H1 (cell line): ENCODE results near the gene DACT3. TPM values are rescaled to one million over a fixed set of nuclear protein-coding genes. Genes with fewer than 3 reads are reported as not detected.

ENCODE experiments used
- CHD2 ChIP-seq: IDR thresholded peaks from 2 replicates; pipeline ENCODE4 v1.6.1; 2012; ENCODE audit warnings: low read length, improper control_type of control experiment
- CREB1 ChIP-seq: IDR thresholded peaks from 2 replicates; pipeline ENCODE4 v1.6.1; 2012; ENCODE audit warnings: inconsistent platforms
- SP1 ChIP-seq: IDR thresholded peaks from 2 replicates; pipeline ENCODE4 v1.6.1; 2011; ENCODE audit warnings: low read depth, low read length
- polyA plus RNA-seq, 7 experiments: library from polyadenylated mRNA; depleted of rRNA in 3 of 7; stranded (reverse) in 5 of 7; unstranded in 2 of 7; fragments of >200 nt in 5 of 7; fragments of 200-250 nt in 2 of 7; gene quantifications; 1 replicate in 5 of 7; 2 replicates in 1 of 7; 4 replicates in 1 of 7; pipeline versions ENCODE4 v1.2.1 to v1.2.3, GENCODE V29; 2011 to 2013; ENCODE audit warnings: missing spikeins in 2 of 7, mixed read lengths in 2 of 7
- total RNA-seq: library from RNA; stranded (reverse); fragmentation: NEBNext Ultra II Directional; extraction: Animal tissue kit (Norgen Biotek cat#: 25700); gene quantifications from 2 replicates; pipeline ENCODE4 v1.2.1, GENCODE V29; 2021
- TF ChIP-seq, protein P1 (sequence below): fragments of 300-600 bp; sonication (generic); IDR thresholded peaks from 2 replicates; pipeline ENCODE4 v1.7.1; 2012; ENCODE audit warnings: low read length, moderate library complexity, mild to moderate bottlenecking, inconsistent platforms; ENCODE audit not compliant: insufficient replicate concordance

DACT3 gene
- total and polyA plus RNA-seq, 2 of the 8 experiments (the other 6 are each of a cell fraction or from before 2014, with no cell fraction given): 1.8 to 2.0 TPM

DNA sequence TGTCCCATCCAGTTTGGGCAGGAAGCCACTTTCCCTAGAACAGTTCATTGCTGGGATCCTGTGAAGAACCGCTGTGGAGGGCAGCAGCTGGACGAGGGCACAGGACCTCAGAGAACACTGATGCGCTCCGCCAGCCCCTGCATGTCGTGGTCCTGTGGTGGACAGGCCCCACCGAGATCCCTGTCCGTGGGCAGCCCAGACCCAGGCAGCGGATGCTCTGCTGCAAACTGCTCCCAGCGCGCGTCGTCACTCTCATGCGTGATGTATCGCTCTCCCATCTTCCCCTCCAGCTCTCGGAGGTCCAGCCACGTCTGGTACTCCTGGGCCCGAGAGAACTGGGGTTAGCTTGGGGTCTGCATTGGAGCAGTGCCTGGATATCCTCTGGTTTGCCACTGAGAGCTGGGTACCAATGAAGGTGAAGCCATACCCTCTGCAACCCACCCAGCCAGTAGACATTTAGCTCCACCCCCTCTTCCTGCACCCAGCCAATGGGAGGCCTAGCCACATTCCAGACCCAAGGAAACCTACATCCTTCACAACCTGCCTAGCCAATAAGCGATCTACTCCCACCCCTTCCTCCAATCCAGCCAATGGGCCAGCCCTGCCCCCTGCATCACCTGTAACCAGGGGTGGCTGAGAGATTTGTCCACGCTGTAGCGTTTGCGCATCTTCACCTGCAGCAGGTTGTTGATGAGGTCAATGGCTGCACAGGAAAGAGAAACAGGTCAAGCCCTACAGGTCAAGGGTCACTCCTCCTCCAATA is 13.6 kb upstream of the DACT3 start (continued):
- TF ChIP-seq, protein P1, sequence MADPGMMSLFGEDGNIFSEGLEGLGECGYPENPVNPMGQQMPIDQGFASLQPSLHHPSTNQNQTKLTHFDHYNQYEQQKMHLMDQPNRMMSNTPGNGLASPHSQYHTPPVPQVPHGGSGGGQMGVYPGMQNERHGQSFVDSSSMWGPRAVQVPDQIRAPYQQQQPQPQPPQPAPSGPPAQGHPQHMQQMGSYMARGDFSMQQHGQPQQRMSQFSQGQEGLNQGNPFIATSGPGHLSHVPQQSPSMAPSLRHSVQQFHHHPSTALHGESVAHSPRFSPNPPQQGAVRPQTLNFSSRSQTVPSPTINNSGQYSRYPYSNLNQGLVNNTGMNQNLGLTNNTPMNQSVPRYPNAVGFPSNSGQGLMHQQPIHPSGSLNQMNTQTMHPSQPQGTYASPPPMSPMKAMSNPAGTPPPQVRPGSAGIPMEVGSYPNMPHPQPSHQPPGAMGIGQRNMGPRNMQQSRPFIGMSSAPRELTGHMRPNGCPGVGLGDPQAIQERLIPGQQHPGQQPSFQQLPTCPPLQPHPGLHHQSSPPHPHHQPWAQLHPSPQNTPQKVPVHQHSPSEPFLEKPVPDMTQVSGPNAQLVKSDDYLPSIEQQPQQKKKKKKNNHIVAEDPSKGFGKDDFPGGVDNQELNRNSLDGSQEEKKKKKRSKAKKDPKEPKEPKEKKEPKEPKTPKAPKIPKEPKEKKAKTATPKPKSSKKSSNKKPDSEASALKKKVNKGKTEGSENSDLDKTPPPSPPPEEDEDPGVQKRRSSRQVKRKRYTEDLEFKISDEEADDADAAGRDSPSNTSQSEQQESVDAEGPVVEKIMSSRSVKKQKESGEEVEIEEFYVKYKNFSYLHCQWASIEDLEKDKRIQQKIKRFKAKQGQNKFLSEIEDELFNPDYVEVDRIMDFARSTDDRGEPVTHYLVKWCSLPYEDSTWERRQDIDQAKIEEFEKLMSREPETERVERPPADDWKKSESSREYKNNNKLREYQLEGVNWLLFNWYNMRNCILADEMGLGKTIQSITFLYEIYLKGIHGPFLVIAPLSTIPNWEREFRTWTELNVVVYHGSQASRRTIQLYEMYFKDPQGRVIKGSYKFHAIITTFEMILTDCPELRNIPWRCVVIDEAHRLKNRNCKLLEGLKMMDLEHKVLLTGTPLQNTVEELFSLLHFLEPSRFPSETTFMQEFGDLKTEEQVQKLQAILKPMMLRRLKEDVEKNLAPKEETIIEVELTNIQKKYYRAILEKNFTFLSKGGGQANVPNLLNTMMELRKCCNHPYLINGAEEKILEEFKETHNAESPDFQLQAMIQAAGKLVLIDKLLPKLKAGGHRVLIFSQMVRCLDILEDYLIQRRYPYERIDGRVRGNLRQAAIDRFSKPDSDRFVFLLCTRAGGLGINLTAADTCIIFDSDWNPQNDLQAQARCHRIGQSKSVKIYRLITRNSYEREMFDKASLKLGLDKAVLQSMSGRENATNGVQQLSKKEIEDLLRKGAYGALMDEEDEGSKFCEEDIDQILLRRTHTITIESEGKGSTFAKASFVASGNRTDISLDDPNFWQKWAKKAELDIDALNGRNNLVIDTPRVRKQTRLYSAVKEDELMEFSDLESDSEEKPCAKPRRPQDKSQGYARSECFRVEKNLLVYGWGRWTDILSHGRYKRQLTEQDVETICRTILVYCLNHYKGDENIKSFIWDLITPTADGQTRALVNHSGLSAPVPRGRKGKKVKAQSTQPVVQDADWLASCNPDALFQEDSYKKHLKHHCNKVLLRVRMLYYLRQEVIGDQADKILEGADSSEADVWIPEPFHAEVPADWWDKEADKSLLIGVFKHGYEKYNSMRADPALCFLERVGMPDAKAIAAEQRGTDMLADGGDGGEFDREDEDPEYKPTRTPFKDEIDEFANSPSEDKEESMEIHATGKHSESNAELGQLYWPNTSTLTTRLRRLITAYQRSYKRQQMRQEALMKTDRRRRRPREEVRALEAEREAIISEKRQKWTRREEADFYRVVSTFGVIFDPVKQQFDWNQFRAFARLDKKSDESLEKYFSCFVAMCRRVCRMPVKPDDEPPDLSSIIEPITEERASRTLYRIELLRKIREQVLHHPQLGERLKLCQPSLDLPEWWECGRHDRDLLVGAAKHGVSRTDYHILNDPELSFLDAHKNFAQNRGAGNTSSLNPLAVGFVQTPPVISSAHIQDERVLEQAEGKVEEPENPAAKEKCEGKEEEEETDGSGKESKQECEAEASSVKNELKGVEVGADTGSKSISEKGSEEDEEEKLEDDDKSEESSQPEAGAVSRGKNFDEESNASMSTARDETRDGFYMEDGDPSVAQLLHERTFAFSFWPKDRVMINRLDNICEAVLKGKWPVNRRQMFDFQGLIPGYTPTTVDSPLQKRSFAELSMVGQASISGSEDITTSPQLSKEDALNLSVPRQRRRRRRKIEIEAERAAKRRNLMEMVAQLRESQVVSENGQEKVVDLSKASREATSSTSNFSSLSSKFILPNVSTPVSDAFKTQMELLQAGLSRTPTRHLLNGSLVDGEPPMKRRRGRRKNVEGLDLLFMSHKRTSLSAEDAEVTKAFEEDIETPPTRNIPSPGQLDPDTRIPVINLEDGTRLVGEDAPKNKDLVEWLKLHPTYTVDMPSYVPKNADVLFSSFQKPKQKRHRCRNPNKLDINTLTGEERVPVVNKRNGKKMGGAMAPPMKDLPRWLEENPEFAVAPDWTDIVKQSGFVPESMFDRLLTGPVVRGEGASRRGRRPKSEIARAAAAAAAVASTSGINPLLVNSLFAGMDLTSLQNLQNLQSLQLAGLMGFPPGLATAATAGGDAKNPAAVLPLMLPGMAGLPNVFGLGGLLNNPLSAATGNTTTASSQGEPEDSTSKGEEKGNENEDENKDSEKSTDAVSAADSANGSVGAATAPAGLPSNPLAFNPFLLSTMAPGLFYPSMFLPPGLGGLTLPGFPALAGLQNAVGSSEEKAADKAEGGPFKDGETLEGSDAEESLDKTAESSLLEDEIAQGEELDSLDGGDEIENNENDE: no peak
- TF ChIP-seq CREB1 (peak; percentile 97), SP1 (peak; percentile 95), CHD2 (peak; percentile 89)
- TF ChIP-seq, all 59 proteins: peak for 6
